AG09319 (cell line): ENCODE data around the gene ABHD11.

ENCODE experiments used
- DNase-seq: peaks from one replicate; pipeline ENCODE4 v3.0.0-alpha.2; 2010; ENCODE audit warnings: low read depth; ENCODE audit errors: extremely low read depth
- CTCF ChIP-seq: IDR thresholded peaks from 2 replicates; pipeline ENCODE4 v1.5.1; 2011; ENCODE audit warnings: low read depth, mild to moderate bottlenecking, inconsistent platforms, low read length, moderate library complexity

The ABHD11 gene

GRCh38 chr7:73707045-73707631, 31.5 kb downstream of the ABHD11 start:
- no peak for DNase-seq
- TF ChIP-seq CTCF, result no peak

- no peak for TF ChIP-seq CTCF
- DNase-seq, result no peak
Observed at GRCh38 chr7:73706126-73707044, 32.2 kb downstream of the ABHD11 start.

- DNase-seq, result no peak
- no peak for TF ChIP-seq CTCF
Observed at GRCh38 chr7:73705551-73705920, 33.1 kb downstream of the ABHD11 start.

- TF ChIP-seq CTCF, result no peak
- no peak for DNase-seq
Observed at GRCh38 chr7:73704640-73705550, 33.7 kb downstream of the ABHD11 start.

GRCh38 chr7:73703757-73704639, 34.6 kb downstream of the ABHD11 start:
- DNase-seq, result no peak
- no peak for TF ChIP-seq CTCF

GRCh38 chr7:73703225-73703624, 35.4 kb downstream of the ABHD11 start:
- DNase-seq, result no peak
- no peak for TF ChIP-seq CTCF
